ENCODE measurements around the gene LONP2.
"Not testable (repeated sequence)": the region's sequence is repeated elsewhere in the genome, so short reads cannot be mapped to it uniquely, and the experiment has no call there.

The LONP2 gene

GRCh38 chr16:48342591-48342990, 98.5 kb downstream of the LONP2 start:
- no peak for DNase-seq (ENCODE audit: low spot score)

GRCh38 chr16:48347191-48347865, 103.2 kb downstream of the LONP2 start:
- DNase-seq (ENCODE audit: low spot score) = no peak

GRCh38 chr16:48347980-48348379, 103.9 kb downstream of the LONP2 start:
- DNase-seq (ENCODE audit: low spot score) = no peak

- no peak for DNase-seq (ENCODE audit: low spot score)
Observed at GRCh38 chr16:48350736-48351135, 106.6 kb downstream of the LONP2 start.

GRCh38 chr16:48352648-48353390, 108.7 kb downstream of the LONP2 start:
- DNase-seq (ENCODE audit: low spot score) = no peak

- peak; percentile 78 for DNase-seq (ENCODE audit: low spot score)
Observed at GRCh38 chr16:48353565-48354163, 109.6 kb downstream of the LONP2 start.

- not testable (repeated sequence) for DNase-seq (ENCODE audit: low spot score)
Observed at GRCh38 chr16:48354385-48354784, 110.3 kb downstream of the LONP2 start.

- DNase-seq (ENCODE audit: low spot score) = no peak
Observed at GRCh38 chr16:48354877-48355855, 111.1 kb downstream of the LONP2 start.

- no peak for DNase-seq (ENCODE audit: low spot score)
Observed at GRCh38 chr16:48356633-48357376, 112.7 kb downstream of the LONP2 start.

- DNase-seq (ENCODE audit: low spot score) = no peak
Observed at GRCh38 chr16:48358419-48358818, 114.3 kb downstream of the LONP2 start.

- DNase-seq (ENCODE audit: low spot score) = no peak
Observed at GRCh38 chr16:48359983-48360382, 115.9 kb downstream of the LONP2 start.

GRCh38 chr16:48361012-48361411, 116.9 kb downstream of the LONP2 start:
- DNase-seq (ENCODE audit: low spot score) = no peak

- DNase-seq (ENCODE audit: low spot score) = no peak
Observed at GRCh38 chr16:48361540-48362144, 117.5 kb downstream of the LONP2 start.

GRCh38 chr16:48365025-48365600, 121.0 kb downstream of the LONP2 start:
- peak; percentile 22 for DNase-seq (ENCODE audit: low spot score)

GRCh38 chr16:48365601-48366164, 121.6 kb downstream of the LONP2 start:
- DNase-seq (ENCODE audit: low spot score) = peak; percentile 87

GRCh38 chr16:48366165-48367093, 122.3 kb downstream of the LONP2 start:
- peak; percentile 64 for DNase-seq (ENCODE audit: low spot score)

GRCh38 chr16:48367441-48368049, 123.4 kb downstream of the LONP2 start:
- DNase-seq (ENCODE audit: low spot score) = no peak

GRCh38 chr16:48369765-48370164, 125.7 kb downstream of the LONP2 start:
- DNase-seq (ENCODE audit: low spot score) = no peak

- DNase-seq (ENCODE audit: low spot score) = no peak
Observed at GRCh38 chr16:48370229-48370628, 126.1 kb downstream of the LONP2 start.

All from AG08396 (cell line).